HK-2 (cell line): ENCODE data around the gene B3GAT3.
"Not testable (repeated sequence)": the region's sequence is repeated elsewhere in the genome, so short reads cannot be mapped to it uniquely, and the experiment has no call there.

Experiments
- DNase-seq: peaks from one replicate; pipeline ENCODE4 v3.0.0-alpha.2; 2018; ENCODE audit not compliant: unreplicated experiment

B3GAT3 gene

DNA sequence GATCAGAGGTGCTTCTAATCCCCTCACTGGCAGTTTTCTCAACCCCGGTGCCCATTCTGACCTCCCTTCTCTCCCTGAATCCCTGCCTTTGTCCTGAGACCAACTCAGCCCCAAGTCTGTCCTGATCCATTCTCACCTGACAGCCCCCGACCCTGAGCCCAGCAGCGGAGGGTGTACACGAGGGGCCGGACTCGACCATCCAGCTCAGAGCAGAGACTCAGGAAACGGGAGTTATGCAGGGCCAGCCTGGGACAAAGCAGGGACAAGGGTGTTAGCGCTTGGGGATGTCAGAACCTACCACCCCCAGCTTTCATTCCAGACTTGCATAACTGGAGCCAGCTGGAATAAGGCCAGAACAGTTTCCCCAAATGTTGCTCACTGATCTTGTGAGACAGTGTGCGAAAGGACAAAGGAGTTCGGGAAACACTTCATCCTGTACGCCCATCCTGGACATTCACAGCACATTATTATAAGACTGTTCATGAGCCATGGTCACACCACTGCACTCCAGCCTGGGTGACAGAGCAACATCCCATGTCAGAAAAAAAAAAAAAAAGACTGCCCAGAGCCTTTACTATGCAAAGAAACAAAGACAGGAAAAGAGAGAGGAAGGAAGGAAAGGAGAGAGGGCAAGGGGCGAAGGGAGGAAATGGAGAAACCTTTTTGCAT, 44.6 kb downstream of the B3GAT3 start:
- no peak for DNase-seq

DNA sequence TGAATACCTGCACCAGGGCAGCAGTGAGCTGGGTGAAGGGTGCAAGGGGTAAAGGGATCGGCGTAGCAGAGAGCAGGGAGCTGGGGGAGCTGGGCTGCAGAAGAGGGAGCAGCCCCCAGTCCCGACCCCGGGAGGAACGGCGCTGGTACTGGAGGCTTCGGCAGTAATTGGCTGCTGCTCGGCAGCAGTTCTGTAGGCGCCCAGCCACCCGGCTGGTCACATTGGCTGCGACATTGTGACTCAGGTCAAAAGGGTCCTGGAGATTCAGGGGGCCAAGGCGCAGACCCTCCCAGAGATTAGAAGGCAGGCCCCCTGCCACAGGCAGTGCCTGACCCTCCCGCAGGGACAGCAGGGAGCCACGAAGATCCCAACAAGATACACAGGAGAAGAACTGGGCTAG, 45.9 kb downstream of the B3GAT3 start:
- DNase-seq = no peak

DNA sequence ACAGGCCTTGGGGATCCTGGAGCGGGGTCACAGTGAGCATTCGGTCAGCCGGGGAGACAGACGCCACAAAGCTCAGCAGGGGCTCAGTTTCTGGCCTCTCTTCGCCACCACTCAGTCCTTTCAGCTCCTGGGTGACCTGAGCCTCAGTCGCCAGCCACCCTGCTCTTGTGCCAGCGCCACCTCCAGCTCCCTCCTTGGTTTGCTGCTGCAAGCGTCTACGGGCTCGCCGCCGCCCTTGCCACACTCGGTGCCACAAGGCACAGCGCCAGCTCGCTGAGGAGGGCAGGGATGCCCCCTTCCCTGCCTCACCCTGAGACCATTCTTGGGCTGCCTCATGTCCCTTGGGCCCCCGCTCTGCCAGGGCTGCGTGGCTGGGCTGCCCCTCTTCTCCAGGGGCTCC, 46.6 kb downstream of the B3GAT3 start:
- no peak for DNase-seq

GRCh38 chr11:62574363-62575071, 47.3 kb downstream of the B3GAT3 start:
- DNase-seq = no peak

DNA sequence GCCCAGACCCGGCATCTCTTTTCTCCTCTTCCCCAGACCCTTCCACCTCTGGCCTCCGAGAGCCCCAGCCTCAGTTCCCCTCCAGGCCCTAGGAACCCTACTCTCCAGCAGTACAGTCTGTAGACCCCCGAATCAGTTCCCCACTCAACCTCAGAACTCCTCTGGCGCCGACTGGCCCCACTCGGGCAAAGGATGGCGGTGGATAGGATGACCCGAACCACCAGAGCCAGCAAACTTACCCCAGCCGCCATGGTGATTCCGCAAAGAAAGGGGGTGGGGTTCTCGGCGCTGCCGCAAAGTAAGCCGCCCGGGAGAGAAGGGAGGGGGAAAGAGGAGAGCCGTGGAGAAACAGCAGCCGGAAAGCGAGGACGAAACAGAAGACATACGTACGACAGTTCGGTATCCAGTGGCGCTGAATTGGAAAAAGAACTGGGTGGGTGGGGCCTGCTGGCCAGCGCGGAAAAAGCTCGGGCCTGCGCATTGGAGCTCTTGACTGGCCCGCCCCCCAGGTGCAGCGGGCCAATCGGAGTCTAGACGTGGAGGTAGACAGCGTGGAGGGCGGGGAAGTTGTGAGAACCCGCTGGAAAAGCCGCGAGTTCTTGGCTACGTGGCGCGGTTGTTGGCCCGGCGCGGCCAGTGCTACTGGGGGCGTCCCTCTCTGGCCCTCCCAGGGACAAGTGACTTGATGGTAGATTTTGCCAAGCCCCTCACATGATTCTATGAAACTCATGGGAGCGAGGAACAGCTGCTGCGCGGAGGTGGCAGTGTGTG, 48.0 kb downstream of the B3GAT3 start, which contains the start of gene EEF1G:
Gene EEF1G (minus strand): TSS at position 300 of the 771 bp plus-strand sequence. CDS start 49 bp downstream, at position 251.
- DNase-seq = peak; percentile 96

DNA sequence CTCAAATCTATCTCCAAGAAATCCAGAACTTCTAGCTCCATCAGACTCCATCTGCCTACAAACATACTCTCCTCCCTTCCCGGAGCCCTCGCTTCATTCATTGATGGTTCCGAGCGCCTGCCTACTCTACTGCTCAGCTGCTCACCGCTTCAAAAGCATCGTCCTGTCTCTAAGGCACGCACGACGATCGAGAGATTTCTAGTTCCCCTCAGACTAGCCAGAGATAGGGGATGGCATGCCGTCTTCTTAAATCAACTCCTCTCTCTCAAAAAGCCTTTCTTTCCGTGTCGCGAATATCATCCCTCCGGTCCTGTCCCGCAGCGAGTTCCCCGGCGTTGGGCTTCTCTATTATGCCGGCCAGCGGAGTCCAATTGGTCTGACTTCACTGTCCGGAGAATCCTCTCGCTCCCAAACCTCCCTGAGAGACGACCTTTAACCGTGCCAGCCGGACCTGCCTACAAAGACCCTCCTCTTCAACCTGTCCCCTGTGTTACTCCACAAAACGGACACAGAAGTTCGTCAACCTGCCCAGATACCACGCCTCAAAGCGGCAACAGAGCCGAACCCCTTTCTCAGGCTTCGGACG, 48.7 kb downstream of the B3GAT3 start:
- DNase-seq = no peak

DNA sequence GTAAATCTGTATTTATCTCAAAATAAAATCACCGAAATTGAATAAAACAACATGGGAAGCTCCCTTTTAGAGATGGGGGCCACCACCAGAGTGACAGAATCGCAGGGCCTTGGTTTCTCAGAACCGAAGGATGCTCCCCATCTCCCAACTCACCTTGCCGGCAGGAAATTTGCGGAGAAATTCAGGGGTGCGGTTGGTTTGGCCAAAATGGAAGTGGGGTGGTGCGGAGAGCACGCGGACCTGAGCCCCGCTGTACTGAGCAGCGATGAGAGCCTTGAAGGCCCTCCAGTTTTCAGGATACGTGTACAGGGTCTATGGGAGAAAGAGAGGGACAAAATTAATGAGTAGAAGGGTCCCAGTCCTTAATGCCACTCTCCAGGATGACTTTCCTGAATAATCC, 49.4 kb downstream of the B3GAT3 start:
- no peak for DNase-seq

- not testable (repeated sequence) for DNase-seq
These were observed 50.3 kb downstream of the B3GAT3 start for GRCh38 chr11:62571493-62571892.

- DNase-seq = not testable (repeated sequence)
These were observed 50.9 kb downstream of the B3GAT3 start for GRCh38 chr11:62570903-62571302.

GRCh38 chr11:62569611-62570010, 52.2 kb downstream of the B3GAT3 start:
- DNase-seq = no peak

GRCh38 chr11:62567018-62567633, 54.7 kb downstream of the B3GAT3 start:
- no peak for DNase-seq

- no peak for DNase-seq
These were observed 55.5 kb downstream of the B3GAT3 start for GRCh38 chr11:62566247-62566646.
